ENCODE results near the gene TMEM145.

DNA sequence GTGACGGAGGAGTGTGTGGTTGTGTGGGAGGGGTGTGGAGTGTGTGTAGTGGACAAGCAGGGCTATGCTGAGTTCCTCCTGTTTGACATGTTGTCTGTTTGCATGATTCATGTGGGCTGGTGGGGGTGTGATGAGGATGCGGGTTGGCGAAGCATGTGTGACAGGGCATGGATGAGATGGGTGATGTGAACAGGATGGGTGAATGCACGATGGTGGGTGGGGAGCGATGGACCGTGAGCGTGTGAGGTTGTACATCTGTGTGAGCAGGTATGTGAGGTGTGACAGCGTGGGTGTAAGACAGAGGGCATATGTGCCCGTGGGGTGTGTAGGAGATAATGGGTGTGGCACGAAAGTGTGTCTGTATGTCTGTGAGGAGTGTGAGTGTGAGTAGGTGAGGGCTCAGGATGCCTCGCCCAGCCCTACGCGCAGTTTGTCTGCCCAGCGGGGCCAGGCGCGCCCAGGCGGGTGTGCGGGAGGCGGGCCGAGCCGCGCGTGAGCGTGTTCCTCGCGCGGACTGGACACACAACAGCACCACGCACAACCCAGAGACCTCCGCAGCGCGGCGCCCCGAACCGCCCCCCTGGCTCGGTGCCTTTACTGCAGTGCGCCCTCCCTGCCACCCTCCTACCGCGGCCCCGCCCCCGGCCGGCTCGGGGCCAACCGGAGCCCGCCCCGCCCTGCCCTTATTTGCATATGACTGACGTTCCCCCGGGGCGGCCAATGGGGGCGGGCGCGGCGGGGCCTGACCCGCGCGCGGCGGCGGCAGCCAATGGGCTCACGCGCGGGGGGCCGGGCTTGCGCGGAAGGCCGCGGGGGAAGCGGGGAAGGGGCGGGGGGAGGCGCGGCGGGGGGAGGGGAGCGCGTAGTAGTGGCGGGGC is 29.7 kb upstream of the TMEM145 start:
- TF ChIP-seq, protein P1, sequence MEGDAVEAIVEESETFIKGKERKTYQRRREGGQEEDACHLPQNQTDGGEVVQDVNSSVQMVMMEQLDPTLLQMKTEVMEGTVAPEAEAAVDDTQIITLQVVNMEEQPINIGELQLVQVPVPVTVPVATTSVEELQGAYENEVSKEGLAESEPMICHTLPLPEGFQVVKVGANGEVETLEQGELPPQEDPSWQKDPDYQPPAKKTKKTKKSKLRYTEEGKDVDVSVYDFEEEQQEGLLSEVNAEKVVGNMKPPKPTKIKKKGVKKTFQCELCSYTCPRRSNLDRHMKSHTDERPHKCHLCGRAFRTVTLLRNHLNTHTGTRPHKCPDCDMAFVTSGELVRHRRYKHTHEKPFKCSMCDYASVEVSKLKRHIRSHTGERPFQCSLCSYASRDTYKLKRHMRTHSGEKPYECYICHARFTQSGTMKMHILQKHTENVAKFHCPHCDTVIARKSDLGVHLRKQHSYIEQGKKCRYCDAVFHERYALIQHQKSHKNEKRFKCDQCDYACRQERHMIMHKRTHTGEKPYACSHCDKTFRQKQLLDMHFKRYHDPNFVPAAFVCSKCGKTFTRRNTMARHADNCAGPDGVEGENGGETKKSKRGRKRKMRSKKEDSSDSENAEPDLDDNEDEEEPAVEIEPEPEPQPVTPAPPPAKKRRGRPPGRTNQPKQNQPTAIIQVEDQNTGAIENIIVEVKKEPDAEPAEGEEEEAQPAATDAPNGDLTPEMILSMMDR (conservative IDR thresholded peaks at IDR 0.05 in 1 of 2, IDR thresholded peaks at IDR 0.05 in 1 of 2; ENCODE audit: low read depth in 1 of 2, low read length in 2 of 2), result no peak
- TF ChIP-seq EZH2 (IDR thresholded peaks at IDR 0.05; ENCODE audit: low read length, missing control alignments), result no peak

Measured in fibroblast of lung (primary cell).